Loucy (cell line): ENCODE data around the gene GTSE1.

ENCODE experiments used
- H2AFZ ChIP-seq: fragments of 200-600 bp; sonication (generic); 2 replicates; pipeline ENCODE4 v1.6.0; 2016; ENCODE audit warnings: antibody characterized with exemption, mild to moderate bottlenecking, low read length, moderate library complexity
- H3F3A ChIP-seq: fragments of 200-600 bp; 2 replicates; pipeline ENCODE4 v1.6.0; 2016; ENCODE audit warnings: antibody characterized with exemption, low read depth, mild to moderate bottlenecking
- H3K27me3 ChIP-seq: fragments of 200-600 bp; sonication (generic); 2 replicates; pipeline ENCODE4 v1.6.1; 2014; ENCODE audit warnings: low read length, mild to moderate bottlenecking; ENCODE audit not compliant: insufficient read depth, poor library complexity, severe bottlenecking
- H3K36me3 ChIP-seq: fragments of 200-600 bp; sonication (generic); 2 replicates; pipeline ENCODE4 v1.6.1; 2016; ENCODE audit warnings: low read length; ENCODE audit not compliant: insufficient read depth
- H3K4me1 ChIP-seq: fragments of 200-600 bp; sonication (generic); 2 replicates; pipeline ENCODE4 v1.5.1; 2014; ENCODE audit warnings: low read length, mild to moderate bottlenecking; ENCODE audit not compliant: insufficient read depth, poor library complexity, severe bottlenecking
- H3K4me2 ChIP-seq: fragments of 200-600 bp; sonication (generic); 2 replicates; pipeline ENCODE4 v1.6.0; 2014; ENCODE audit warnings: antibody characterized with exemption, low read length, low read depth, mild to moderate bottlenecking; ENCODE audit not compliant: poor library complexity, severe bottlenecking
- H3K4me3 ChIP-seq: fragments of 200-600 bp; sonication (generic); 2 replicates; pipeline ENCODE4 v1.5.1; 2014; ENCODE audit warnings: low read length, mild to moderate bottlenecking, mixed read lengths; ENCODE audit not compliant: poor library complexity, severe bottlenecking
- H3K79me2 ChIP-seq: fragments of 200-600 bp; sonication (generic); 2 replicates; pipeline ENCODE4 v1.6.1; 2014; ENCODE audit warnings: low read length; ENCODE audit not compliant: insufficient read depth
- H3K9ac ChIP-seq: fragments of 200-600 bp; sonication (generic); 2 replicates; pipeline ENCODE4 v1.6.0; 2014; ENCODE audit warnings: mild to moderate bottlenecking, low read depth, low read length, moderate library complexity; ENCODE audit not compliant: poor library complexity, severe bottlenecking
- H3K9me2 ChIP-seq: fragments of 200-600 bp; sonication (generic); replicated peaks from 2 replicates; pipeline ENCODE4 v1.6.1; 2016; ENCODE audit warnings: low read depth, low read length, mixed read lengths
- H3K9me3 ChIP-seq: fragments of 200-600 bp; sonication (generic); 2 replicates; pipeline ENCODE4 v1.6.1; 2014; ENCODE audit warnings: mild to moderate bottlenecking, antibody characterized with exemption, low read length, low read depth; ENCODE audit not compliant: insufficient read depth
- H4K20me1 ChIP-seq: fragments of 200-600 bp; sonication (generic); 2 replicates; pipeline ENCODE4 v1.6.0; 2014; ENCODE audit warnings: antibody characterized with exemption, low read length, mild to moderate bottlenecking; ENCODE audit not compliant: insufficient read depth, poor library complexity, severe bottlenecking
- EZH2phosphoT487 ChIP-seq: fragments of 200-600 bp; IDR thresholded peaks from 2 replicates; pipeline ENCODE4 v1.6.1; 2018; ENCODE audit warnings: antibody characterized with exemption, mild to moderate bottlenecking, moderate library complexity, borderline replicate concordance
- TF ChIP-seq, protein P1 (sequence below): fragments of 200-600 bp; sonication (generic); conservative IDR thresholded peaks from 2 replicates; pipeline ENCODE4 v1.5.1; 2014; ENCODE audit warnings: mild to moderate bottlenecking, antibody characterized with exemption, low read length

The GTSE1 gene

DNA sequence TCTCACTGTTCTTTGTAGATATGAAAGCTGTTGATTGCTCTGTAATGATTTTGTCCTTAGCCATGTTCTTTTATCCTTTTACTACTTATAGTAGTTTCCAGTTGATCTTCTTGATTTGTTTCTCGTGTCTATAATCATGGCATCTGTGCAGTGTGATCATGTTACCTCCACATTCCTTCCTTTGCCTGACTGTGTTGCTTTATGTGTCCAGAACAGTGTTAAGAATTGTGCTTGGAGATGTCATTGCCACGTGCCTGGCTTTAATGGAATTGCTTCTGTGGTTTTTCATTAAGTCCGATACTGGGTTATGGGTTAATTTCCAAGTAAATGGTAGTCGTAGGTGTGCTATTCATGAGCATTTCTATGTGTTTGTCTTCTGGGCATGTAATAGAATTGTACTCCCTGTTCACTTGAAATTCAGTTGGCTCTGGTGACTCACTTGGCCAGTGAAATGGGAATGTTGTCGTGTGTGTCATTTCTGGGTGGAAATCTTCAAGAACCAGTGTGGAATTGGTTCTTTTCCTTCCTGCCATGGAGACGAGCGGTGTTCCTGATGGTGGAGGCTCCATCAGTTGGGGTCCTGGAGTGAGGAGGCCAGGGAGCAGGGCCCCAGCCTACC is 6.8 kb downstream of the GTSE1 start:
- Histone ChIP-seq H3K9me3 (no peaks in the 10 kb centered on the region), H3K9ac (peak overlapping the region; percentile 24), H3K9me2 (no peaks in the 10 kb centered on the region), H3K27me3 (no peaks in the 10 kb centered on the region), H2AFZ (no peak overlapping the region), H4K20me1 (peaks cover 20% of the 10 kb centered on the region), H3K4me3 (peak overlapping the region; percentile 58), H3F3A (no peaks in the 10 kb centered on the region), H3K4me2 (peak overlapping the region; percentile 67), H3K4me1 (peaks cover 55% of the 10 kb centered on the region), H3K36me3 (peaks cover 20% of the 10 kb centered on the region; the same call in 1 of the 2 replicates), H3K79me2 (peaks cover 99% of the 10 kb centered on the region)
- TF ChIP-seq EZH2phosphoT487: no peak

GRCh38 chr22:46308283-46308988 is 11.8 kb downstream of the GTSE1 start:
- Histone ChIP-seq H4K20me1 (peaks cover 17% of the 10 kb centered on the region), H3K9me3 (no peaks in the 10 kb centered on the region), H2AFZ (no peak overlapping the region), H3K36me3 (peaks cover 51% of the 10 kb centered on the region; the same call in 1 of the 2 replicates), H3K27me3 (no peaks in the 10 kb centered on the region), H3K79me2 (peaks cover 87% of the 10 kb centered on the region), H3K4me1 (peaks cover 25% of the 10 kb centered on the region), H3K4me2 (no peak overlapping the region), H3K4me3 (no peak overlapping the region), H3K9me2 (no peaks in the 10 kb centered on the region), H3F3A (no peaks in the 10 kb centered on the region), H3K9ac (no peak overlapping the region)
- TF ChIP-seq EZH2phosphoT487: no peak
- TF ChIP-seq, protein P1, sequence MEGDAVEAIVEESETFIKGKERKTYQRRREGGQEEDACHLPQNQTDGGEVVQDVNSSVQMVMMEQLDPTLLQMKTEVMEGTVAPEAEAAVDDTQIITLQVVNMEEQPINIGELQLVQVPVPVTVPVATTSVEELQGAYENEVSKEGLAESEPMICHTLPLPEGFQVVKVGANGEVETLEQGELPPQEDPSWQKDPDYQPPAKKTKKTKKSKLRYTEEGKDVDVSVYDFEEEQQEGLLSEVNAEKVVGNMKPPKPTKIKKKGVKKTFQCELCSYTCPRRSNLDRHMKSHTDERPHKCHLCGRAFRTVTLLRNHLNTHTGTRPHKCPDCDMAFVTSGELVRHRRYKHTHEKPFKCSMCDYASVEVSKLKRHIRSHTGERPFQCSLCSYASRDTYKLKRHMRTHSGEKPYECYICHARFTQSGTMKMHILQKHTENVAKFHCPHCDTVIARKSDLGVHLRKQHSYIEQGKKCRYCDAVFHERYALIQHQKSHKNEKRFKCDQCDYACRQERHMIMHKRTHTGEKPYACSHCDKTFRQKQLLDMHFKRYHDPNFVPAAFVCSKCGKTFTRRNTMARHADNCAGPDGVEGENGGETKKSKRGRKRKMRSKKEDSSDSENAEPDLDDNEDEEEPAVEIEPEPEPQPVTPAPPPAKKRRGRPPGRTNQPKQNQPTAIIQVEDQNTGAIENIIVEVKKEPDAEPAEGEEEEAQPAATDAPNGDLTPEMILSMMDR: no peak

- TF ChIP-seq, protein P1: no peak
- no peak for TF ChIP-seq EZH2phosphoT487
- peaks cover 11% of the 10 kb centered on the region for H4K20me1 ChIP-seq
- H3K79me2 ChIP-seq: peaks cover 79% of the 10 kb centered on the region
These were observed 12.9 kb downstream of the GTSE1 start for GRCh38 chr22:46309526-46310085.

More at GRCh38 chr22:46309526-46310085, 12.9 kb downstream of the GTSE1 start:
- peaks cover 60% of the 10 kb centered on the region; the same call in 1 of the 2 replicates for H3K36me3 ChIP-seq
- no peaks in the 10 kb centered on the region for H3K27me3 ChIP-seq
- H2AFZ ChIP-seq: no peak overlapping the region
- no peaks in the 10 kb centered on the region for H3K9me2 ChIP-seq
- no peaks in the 10 kb centered on the region for H3K9me3 ChIP-seq
- H3K9ac ChIP-seq: no peak overlapping the region
- H3K4me3 ChIP-seq: no peak overlapping the region
- H3K4me1 ChIP-seq: peaks cover 14% of the 10 kb centered on the region
- H3F3A ChIP-seq: 0 out of 2 replicates have a peak, but pooled peaks cover 2% of the 10 kb centered on the region
- no peak overlapping the region for H3K4me2 ChIP-seq
